ENCODE measurements around the gene WDR20. TPM values are rescaled to one million over a fixed set of nuclear protein-coding genes. Genes with fewer than 3 reads are reported as not detected.

WDR20 gene
- total RNA-seq, 1 donor = 14.7 TPM

DNA sequence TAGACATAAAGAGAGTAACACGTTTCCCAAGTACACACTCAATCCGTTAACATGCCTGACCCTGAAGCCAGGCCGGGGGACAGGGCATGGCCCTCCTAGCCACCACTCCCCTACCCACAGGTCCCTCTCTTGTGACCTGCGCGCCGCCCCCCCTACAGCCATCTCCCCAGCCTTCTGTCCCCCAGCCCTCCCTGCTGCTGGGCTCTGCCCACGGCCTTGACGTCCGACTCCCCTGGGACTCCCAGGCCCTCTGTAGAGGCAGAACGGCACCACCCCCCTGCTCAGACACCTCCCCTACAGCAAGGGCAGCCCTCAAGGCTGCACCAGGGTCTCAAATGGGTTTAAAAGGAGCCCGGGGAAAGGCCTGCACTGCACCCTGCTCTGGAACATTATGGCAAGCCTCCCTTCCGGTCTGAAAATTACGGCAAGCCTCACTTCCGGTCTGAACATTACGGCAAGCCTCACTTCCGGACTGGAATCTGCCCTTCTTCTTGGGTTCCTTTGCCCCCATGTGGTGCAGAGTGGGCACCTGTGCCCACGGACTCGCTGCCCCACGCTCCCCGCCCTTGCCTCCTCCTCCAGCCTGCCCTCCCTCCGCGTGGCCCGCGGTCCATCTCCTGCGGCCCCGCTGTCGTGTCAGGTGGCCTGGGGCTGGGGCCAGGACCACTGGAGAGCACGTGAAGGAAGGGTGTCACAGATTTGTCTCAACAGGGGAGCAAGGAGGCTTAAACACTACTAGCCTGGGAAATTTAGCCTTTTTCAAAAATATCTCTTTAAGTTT lies 87.7 kb downstream of the WDR20 start:
- TF ChIP-seq, protein P1, sequence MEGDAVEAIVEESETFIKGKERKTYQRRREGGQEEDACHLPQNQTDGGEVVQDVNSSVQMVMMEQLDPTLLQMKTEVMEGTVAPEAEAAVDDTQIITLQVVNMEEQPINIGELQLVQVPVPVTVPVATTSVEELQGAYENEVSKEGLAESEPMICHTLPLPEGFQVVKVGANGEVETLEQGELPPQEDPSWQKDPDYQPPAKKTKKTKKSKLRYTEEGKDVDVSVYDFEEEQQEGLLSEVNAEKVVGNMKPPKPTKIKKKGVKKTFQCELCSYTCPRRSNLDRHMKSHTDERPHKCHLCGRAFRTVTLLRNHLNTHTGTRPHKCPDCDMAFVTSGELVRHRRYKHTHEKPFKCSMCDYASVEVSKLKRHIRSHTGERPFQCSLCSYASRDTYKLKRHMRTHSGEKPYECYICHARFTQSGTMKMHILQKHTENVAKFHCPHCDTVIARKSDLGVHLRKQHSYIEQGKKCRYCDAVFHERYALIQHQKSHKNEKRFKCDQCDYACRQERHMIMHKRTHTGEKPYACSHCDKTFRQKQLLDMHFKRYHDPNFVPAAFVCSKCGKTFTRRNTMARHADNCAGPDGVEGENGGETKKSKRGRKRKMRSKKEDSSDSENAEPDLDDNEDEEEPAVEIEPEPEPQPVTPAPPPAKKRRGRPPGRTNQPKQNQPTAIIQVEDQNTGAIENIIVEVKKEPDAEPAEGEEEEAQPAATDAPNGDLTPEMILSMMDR (IDR thresholded peaks at IDR 0.05; ENCODE audit: insufficient read depth, low read depth, low read length) = no peak
- DNase-seq (ENCODE audit: low read depth) = no peak
- H3K4me3 ChIP-seq (ENCODE audit: low read depth, low read length) = no peak overlapping the region

GRCh38 chr14:102229071-102229738 lies 89.5 kb downstream of the WDR20 start:
- TF ChIP-seq, protein P1 (IDR thresholded peaks at IDR 0.05; ENCODE audit: insufficient read depth, low read depth, low read length) = no peak
- DNase-seq (ENCODE audit: low read depth) = no peak

DNA sequence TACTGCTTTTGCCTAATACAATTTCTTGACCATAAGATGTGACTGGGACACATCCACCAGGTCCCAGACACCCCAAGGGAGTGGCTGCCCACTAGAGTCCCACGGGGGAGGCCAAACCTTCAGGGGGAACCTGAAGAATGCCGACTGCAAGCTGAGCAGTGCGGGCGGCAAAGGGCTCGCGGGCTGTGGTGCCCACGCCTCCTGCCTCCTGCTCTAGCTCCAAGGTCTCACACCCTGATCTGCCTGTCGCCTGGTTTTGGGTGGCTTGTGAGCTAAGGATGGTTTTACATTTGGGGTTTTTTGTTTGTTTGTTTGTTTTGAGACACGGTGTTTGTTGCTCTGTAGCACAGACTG lies 90.0 kb downstream of the WDR20 start:
- no peak overlapping the region for H3K4me3 ChIP-seq (ENCODE audit: low read depth, low read length)
- DNase-seq (ENCODE audit: low read depth) = no peak
- TF ChIP-seq, protein P1 (IDR thresholded peaks at IDR 0.05; ENCODE audit: insufficient read depth, low read depth, low read length) = no peak

More at GRCh38 chr14:102229071-102229738, 89.5 kb downstream of the WDR20 start:
- no peak overlapping the region for H3K4me3 ChIP-seq (ENCODE audit: low read depth, low read length)

- TF ChIP-seq, protein P1 (IDR thresholded peaks at IDR 0.05; ENCODE audit: insufficient read depth, low read depth, low read length) = no peak
- H3K4me3 ChIP-seq (ENCODE audit: low read depth, low read length) = no peak overlapping the region
- no peak for DNase-seq (ENCODE audit: low read depth)
Observed at GRCh38 chr14:102230481-102231210, 90.9 kb downstream of the WDR20 start.

- DNase-seq (ENCODE audit: low read depth) = no peak
- no peak overlapping the region for H3K4me3 ChIP-seq (ENCODE audit: low read depth, low read length)
- TF ChIP-seq, protein P1 (IDR thresholded peaks at IDR 0.05; ENCODE audit: insufficient read depth, low read depth, low read length) = no peak
Observed at GRCh38 chr14:102231476-102232347, 92.0 kb downstream of the WDR20 start.

- TF ChIP-seq, protein P1 (IDR thresholded peaks at IDR 0.05; ENCODE audit: insufficient read depth, low read depth, low read length) = no peak
Observed at GRCh38 chr14:102232348-102232625, 92.6 kb downstream of the WDR20 start.

More at GRCh38 chr14:102232348-102232625, 92.6 kb downstream of the WDR20 start:
- H3K4me3 ChIP-seq (ENCODE audit: low read depth, low read length) = no peak overlapping the region
- DNase-seq (ENCODE audit: low read depth) = no peak

Data from fibroblast of villous mesenchyme (primary cell).